ENCODE data around the gene CREB5.

Gene CREB5

GRCh38 chr7:28714459-28715120 lies 302.3 kb downstream of the CREB5 start:
- DNase-seq (ENCODE audit: low spot score), result no peak

GRCh38 chr7:28717445-28718054 lies 305.2 kb downstream of the CREB5 start:
- DNase-seq (ENCODE audit: low spot score), result no peak

GRCh38 chr7:28718055-28718481 lies 305.8 kb downstream of the CREB5 start:
- no peak for DNase-seq (ENCODE audit: low spot score)

- DNase-seq (ENCODE audit: low spot score), result no peak
These were observed 306.2 kb downstream of the CREB5 start for GRCh38 chr7:28718545-28718944.

GRCh38 chr7:28722684-28723083 lies 310.4 kb downstream of the CREB5 start:
- no peak for DNase-seq (ENCODE audit: low spot score)

GRCh38 chr7:28723336-28723735 lies 311.0 kb downstream of the CREB5 start:
- DNase-seq (ENCODE audit: low spot score), result no peak

- no peak for DNase-seq (ENCODE audit: low spot score)
These were observed 312.2 kb downstream of the CREB5 start for GRCh38 chr7:28724563-28724962.

GRCh38 chr7:28725045-28725642 lies 312.8 kb downstream of the CREB5 start:
- no peak for DNase-seq (ENCODE audit: low spot score)

- DNase-seq (ENCODE audit: low spot score), result no peak
These were observed 313.6 kb downstream of the CREB5 start for GRCh38 chr7:28725911-28726310.

- DNase-seq (ENCODE audit: low spot score), result no peak
These were observed 314.2 kb downstream of the CREB5 start for GRCh38 chr7:28726555-28726954.

- no peak for DNase-seq (ENCODE audit: low spot score)
These were observed 317.0 kb downstream of the CREB5 start for GRCh38 chr7:28729281-28729680.

- no peak for DNase-seq (ENCODE audit: low spot score)
These were observed 317.4 kb downstream of the CREB5 start for GRCh38 chr7:28729727-28730126.

- DNase-seq (ENCODE audit: low spot score), result no peak
These were observed 318.9 kb downstream of the CREB5 start for GRCh38 chr7:28731092-28731658.

GRCh38 chr7:28732071-28732869 lies 320.0 kb downstream of the CREB5 start:
- no peak for DNase-seq (ENCODE audit: low spot score)

GRCh38 chr7:28733035-28733434 lies 320.7 kb downstream of the CREB5 start:
- no peak for DNase-seq (ENCODE audit: low spot score)

- DNase-seq (ENCODE audit: low spot score), result no peak
These were observed 326.1 kb downstream of the CREB5 start for GRCh38 chr7:28738412-28738811.

- no peak for DNase-seq (ENCODE audit: low spot score)
These were observed 326.8 kb downstream of the CREB5 start for GRCh38 chr7:28739128-28739527.

GRCh38 chr7:28739826-28740225 lies 327.5 kb downstream of the CREB5 start:
- DNase-seq (ENCODE audit: low spot score), result no peak

- no peak for DNase-seq (ENCODE audit: low spot score)
These were observed 332.6 kb downstream of the CREB5 start for GRCh38 chr7:28744951-28745350.

- DNase-seq (ENCODE audit: low spot score), result no peak
These were observed 333.0 kb downstream of the CREB5 start for GRCh38 chr7:28745351-28745750.

GRCh38 chr7:28747404-28747803 lies 335.1 kb downstream of the CREB5 start:
- DNase-seq (ENCODE audit: low spot score), result no peak

GRCh38 chr7:28747854-28748253 lies 335.5 kb downstream of the CREB5 start:
- DNase-seq (ENCODE audit: low spot score), result no peak

All from hematopoietic multipotent progenitor cell treated with erythropoietin and hydrocortisone succinate and interleukin-3 and kit ligand, for 17 days (in vitro differentiated cells).